Smooth muscle cell (in vitro differentiated cells): ENCODE results near the gene PBXIP1. TPM values are rescaled to one million over a fixed set of nuclear protein-coding genes. Genes with fewer than 3 reads are reported as not detected.
A peak's percentile ranks its signal among the peaks of the same experiment; 100 is the strongest.

Experiments used
- DNase-seq: peaks from one replicate; lab custom pipeline; 2025; ENCODE audit not compliant: unreplicated experiment; lab: John Stamatoyannopoulos, UW
- H2AFZ ChIP-seq: fragments of 200-600 bp; sonication (generic); 2 replicates; pipeline ENCODE4 v1.6.0; 2016; ENCODE audit warnings: antibody characterized with exemption, low read depth, mild to moderate bottlenecking
- H3F3A ChIP-seq: fragments of 200-600 bp; sonication (generic); 2 replicates; pipeline ENCODE4 v1.6.0; 2017; ENCODE audit warnings: antibody characterized with exemption, low read depth
- H3K27ac ChIP-seq: fragments of 200-600 bp; sonication (generic); 2 replicates; pipeline ENCODE4 v1.5.1; 2016; ENCODE audit warnings: low read depth, mild to moderate bottlenecking
- H3K27me3 ChIP-seq: fragments of 200-600 bp; sonication (generic); 2 replicates; pipeline ENCODE4 v1.6.1; 2016; ENCODE audit warnings: low read depth, mild to moderate bottlenecking
- H3K36me3 ChIP-seq: fragments of 200-600 bp; sonication (generic); 2 replicates; pipeline ENCODE4 v1.5.1; 2016; ENCODE audit warnings: low read depth
- H3K4me1 ChIP-seq: fragments of 200-600 bp; sonication (generic); 2 replicates; pipeline ENCODE4 v1.5.1; 2016; ENCODE audit warnings: low read depth
- H3K4me2 ChIP-seq: fragments of 200-600 bp; sonication (generic); 2 replicates; pipeline ENCODE4 v1.6.0; 2016; ENCODE audit warnings: mild to moderate bottlenecking
- H3K4me3 ChIP-seq: fragments of 200-600 bp; sonication (generic); 2 replicates; pipeline ENCODE4 v1.5.1; 2016; ENCODE audit warnings: mild to moderate bottlenecking
- H3K79me2 ChIP-seq: fragments of 200-600 bp; sonication (generic); 2 replicates; pipeline ENCODE4 v1.6.0; 2016; ENCODE audit warnings: low read depth, mild to moderate bottlenecking
- H3K9ac ChIP-seq: fragments of 200-600 bp; sonication (generic); 2 replicates; pipeline ENCODE4 v1.6.0; 2016; ENCODE audit warnings: low read depth
- H3K9me3 ChIP-seq: fragments of 200-600 bp; sonication (generic); replicated peaks from 2 replicates; pipeline ENCODE4 v1.5.1; 2016; ENCODE audit warnings: low read depth
- H4K20me1 ChIP-seq: fragments of 200-600 bp; sonication (generic); 2 replicates; pipeline ENCODE4 v1.6.0; 2016; ENCODE audit warnings: low read depth
- CTCF ChIP-seq: fragments of 200-600 bp; sonication (generic); IDR thresholded peaks from 2 replicates; pipeline ENCODE4 v1.5.1; 2017; ENCODE audit warnings: borderline replicate concordance, mild to moderate bottlenecking, antibody characterized with exemption; ENCODE audit not compliant: insufficient read depth, poor library complexity, severe bottlenecking
- WGBS: methylation state at CpG from one replicate; pipeline ENCODE4 v1.1.7; 2016; ENCODE audit warnings: low lambda C conversion rate; 5-methylcytosine and 5-hydroxymethylcytosine counted together
- polyA plus RNA-seq: library from polyadenylated mRNA; unstranded; fragments of >200 nt; fragmentation: Nextera tagmentation; extraction: Ambion mirVana; gene quantifications from 2 replicates; pipeline ENCODE4 v1.2.1, GENCODE V29; 2016
- total RNA-seq: library from RNA; depleted of rRNA; stranded (reverse); fragments of >200 nt; gene quantifications from 2 replicates; pipeline ENCODE4 v1.2.3, GENCODE V29; 2014

PBXIP1 gene
- total and polyA plus RNA-seq, 2 experiments from 2014 or later = 40.5 to 41.9 TPM

DNA sequence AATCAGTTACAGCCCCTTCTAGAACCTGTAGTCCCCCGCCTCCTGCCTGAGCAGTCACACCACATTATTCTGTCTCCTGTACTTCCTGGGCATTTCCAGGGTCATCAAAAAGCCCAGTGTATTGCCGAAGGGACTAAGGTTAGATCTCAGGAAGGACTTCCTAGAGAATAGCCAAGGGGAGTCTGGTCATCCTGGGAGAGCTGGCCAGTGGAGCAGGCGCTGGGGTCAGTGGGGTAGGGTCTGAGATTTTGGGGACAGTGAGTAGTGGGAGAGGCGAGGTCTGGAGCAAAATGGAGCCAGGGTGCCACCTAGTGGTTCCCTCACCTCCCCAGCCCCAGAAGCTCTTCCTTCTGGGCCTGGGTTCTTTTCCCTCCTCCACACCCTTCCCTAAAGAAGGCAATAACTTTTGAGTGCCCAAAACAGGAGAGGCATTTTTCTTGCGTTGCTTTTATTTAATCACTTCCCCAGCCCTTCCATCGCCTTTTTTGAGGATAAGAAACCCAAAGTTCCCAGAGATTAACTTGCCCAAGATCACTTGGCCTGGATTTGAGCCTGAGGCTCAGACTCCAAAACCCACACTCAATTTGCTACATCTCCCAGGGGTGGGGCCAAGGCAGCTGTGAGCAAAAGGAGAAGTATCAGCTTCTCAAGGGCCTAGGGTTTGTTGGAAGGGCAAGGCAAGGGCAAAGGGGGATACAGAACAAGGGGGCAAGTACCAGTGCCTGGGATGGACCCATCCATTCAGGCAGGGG is 12.1 kb downstream of the PBXIP1 start:
- H2AFZ ChIP-seq = no peak overlapping the region
- TF ChIP-seq CTCF = peak; percentile 58
- H3K27me3 ChIP-seq = no peaks in the 10 kb centered on the region
- peaks cover 15% of the 10 kb centered on the region for H3K4me1 ChIP-seq
- no peak overlapping the region for H3K4me3 ChIP-seq
- no peak for DNase-seq
- no peaks in the 10 kb centered on the region for H4K20me1 ChIP-seq
- 40% methylated on average over 5 of the region's 6 CpGs for WGBS
- no peak overlapping the region for H3K27ac ChIP-seq
- no peak overlapping the region for H3K4me2 ChIP-seq
- H3K79me2 ChIP-seq = no peaks in the 10 kb centered on the region
- H3K9ac ChIP-seq = no peak overlapping the region
- H3K9me3 ChIP-seq = no peaks in the 10 kb centered on the region
- no peaks in the 10 kb centered on the region for H3K36me3 ChIP-seq
- no peaks in the 10 kb centered on the region for H3F3A ChIP-seq

- Histone ChIP-seq H3K27me3 (no peaks in the 10 kb centered on the region), H3K4me3 (no peak overlapping the region), H3K27ac (no peak overlapping the region), H4K20me1 (no peaks in the 10 kb centered on the region), H3K9me3 (no peaks in the 10 kb centered on the region), H2AFZ (no peak overlapping the region), H3K9ac (no peak overlapping the region), H3K36me3 (no peaks in the 10 kb centered on the region), H3K4me2 (no peak overlapping the region), H3F3A (no peaks in the 10 kb centered on the region), H3K79me2 (no peaks in the 10 kb centered on the region), H3K4me1 (peaks cover 15% of the 10 kb centered on the region)
- no peak for TF ChIP-seq CTCF
- WGBS = 76% methylated on average over 5 of the region's 5 CpGs
- no peak for DNase-seq
Measured at GRCh38 chr1:154941333-154942013, 14.4 kb downstream of the PBXIP1 start.

DNA sequence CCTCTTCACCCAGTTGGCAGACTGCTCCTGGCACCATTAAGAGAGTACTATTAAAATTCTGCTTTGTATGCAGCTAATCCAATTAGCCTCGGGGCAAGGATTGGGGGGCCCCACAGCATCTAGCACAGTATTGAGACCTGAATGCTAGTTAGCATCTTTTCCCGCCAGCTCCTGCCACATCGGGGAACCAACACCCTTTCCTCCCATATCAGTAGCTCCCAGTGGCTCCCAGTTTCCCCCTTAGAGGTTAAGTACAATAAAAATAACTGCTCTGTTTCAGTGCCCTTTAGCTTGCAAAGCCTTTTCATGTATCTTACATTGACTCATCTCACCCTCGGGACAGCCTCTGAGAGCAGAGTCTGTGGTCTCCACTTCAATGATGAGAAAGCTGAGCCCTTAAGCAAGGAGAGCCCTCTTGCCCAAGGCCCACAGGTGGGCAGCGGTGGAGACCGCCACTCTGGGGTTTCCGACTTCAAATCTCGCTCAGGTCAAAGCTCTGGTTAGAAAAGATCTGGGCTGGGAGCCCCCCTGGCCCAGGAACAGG is 15.2 kb downstream of the PBXIP1 start:
- no peak overlapping the region for H3K4me3 ChIP-seq
- WGBS = 82% methylated on average over 8 of the region's 8 CpGs
- H2AFZ ChIP-seq = no peak overlapping the region
- H3K27ac ChIP-seq = no peak overlapping the region
- no peaks in the 10 kb centered on the region for H3K79me2 ChIP-seq
- H3K27me3 ChIP-seq = no peaks in the 10 kb centered on the region
- no peaks in the 10 kb centered on the region for H3K9me3 ChIP-seq
- TF ChIP-seq CTCF = no peak
- DNase-seq = no peak
- H3K4me1 ChIP-seq = peaks cover 15% of the 10 kb centered on the region
- H3K4me2 ChIP-seq = no peak overlapping the region
- no peaks in the 10 kb centered on the region for H3K36me3 ChIP-seq
- H3K9ac ChIP-seq = no peak overlapping the region
- H3F3A ChIP-seq = no peaks in the 10 kb centered on the region
- H4K20me1 ChIP-seq = no peaks in the 10 kb centered on the region

- Histone ChIP-seq H3F3A (no peaks in the 10 kb centered on the region), H3K4me1 (peaks cover 15% of the 10 kb centered on the region), H3K27me3 (no peaks in the 10 kb centered on the region), H3K4me2 (no peak overlapping the region), H3K27ac (no peak overlapping the region), H3K9ac (no peak overlapping the region), H3K79me2 (no peaks in the 10 kb centered on the region), H2AFZ (no peak overlapping the region), H3K9me3 (no peaks in the 10 kb centered on the region), H3K4me3 (no peak overlapping the region), H4K20me1 (no peaks in the 10 kb centered on the region), H3K36me3 (no peaks in the 10 kb centered on the region)
- no peak for DNase-seq
- whole genome bisulfite sequencing = 92% methylated on average over 1 of the region's 1 CpG
- TF ChIP-seq CTCF = no peak
Measured at GRCh38 chr1:154940213-154940560, 15.7 kb downstream of the PBXIP1 start.
